H9 (cell line): ENCODE measurements around the gene PPFIA2. TPM values are rescaled to one million over a fixed set of nuclear protein-coding genes. Genes with fewer than 3 reads are reported as not detected.

Source experiments
- DNase-seq: peaks from one replicate; pipeline ENCODE4 v3.0.0-alpha.2; 2017
- H2AFZ ChIP-seq: one replicate; pipeline ENCODE4 v1.6.1; 2013; ENCODE audit warnings: mild to moderate bottlenecking, low read length, control low read depth, moderate library complexity
- H2AK5ac ChIP-seq: 2 replicates; pipeline ENCODE4 v1.6.1; 2013; ENCODE audit warnings: low read length, control low read depth, mixed read lengths; ENCODE audit not compliant: insufficient read length
- H2BK120ac ChIP-seq: one replicate; pipeline ENCODE4 v1.6.1; 2013; ENCODE audit warnings: low read depth, mild to moderate bottlenecking, low read length, control low read depth, inconsistent platforms; ENCODE audit not compliant: poor library complexity, severe bottlenecking
- H2BK12ac ChIP-seq: 2 replicates; pipeline ENCODE4 v1.6.1; 2013; ENCODE audit warnings: low read length, control low read depth, mixed read lengths, low read depth; ENCODE audit not compliant: insufficient read length
- H2BK15ac ChIP-seq: 2 replicates; pipeline ENCODE4 v1.6.1; 2013; ENCODE audit warnings: low read depth, low read length, control low read depth
- H2BK20ac ChIP-seq: one replicate; pipeline ENCODE4 v1.6.1; 2013; ENCODE audit warnings: low read depth, mild to moderate bottlenecking, low read length, control low read depth, inconsistent platforms; ENCODE audit not compliant: poor library complexity, severe bottlenecking
- H2BK5ac ChIP-seq: 2 replicates; pipeline ENCODE4 v1.6.1; 2013; ENCODE audit warnings: low read length, control low read depth, mixed read lengths; ENCODE audit not compliant: insufficient read length
- H3K14ac ChIP-seq: 2 replicates; pipeline ENCODE4 v1.6.1; 2013; ENCODE audit warnings: low read length, control low read depth; ENCODE audit not compliant: insufficient read depth
- H3K18ac ChIP-seq: 2 replicates; pipeline ENCODE4 v1.6.1; 2013; ENCODE audit warnings: low read depth, mild to moderate bottlenecking, mixed read lengths, low read length, control low read depth; ENCODE audit not compliant: insufficient read length
- H3K23ac ChIP-seq: 2 replicates; pipeline ENCODE4 v1.6.1; 2013; ENCODE audit warnings: low read length, control low read depth, mixed read lengths, low read depth; ENCODE audit not compliant: insufficient read length
- H3K23me2 ChIP-seq: 2 replicates; pipeline ENCODE4 v1.6.1; 2013; ENCODE audit warnings: low read depth, mild to moderate bottlenecking, mixed read lengths, low read length, control low read depth; ENCODE audit not compliant: insufficient read length, poor library complexity, severe bottlenecking
- H3K27ac ChIP-seq: 2 replicates; pipeline ENCODE4 v1.5.1; 2013; ENCODE audit warnings: low read length, control low read depth, mixed read lengths, low read depth; ENCODE audit not compliant: insufficient read length
- H3K27me3 ChIP-seq: 2 replicates; pipeline ENCODE4 v1.6.1; 2013; ENCODE audit warnings: low read length, control low read depth, inconsistent platforms; ENCODE audit not compliant: insufficient read depth
- H3K4ac ChIP-seq: 2 replicates; pipeline ENCODE4 v1.6.1; 2013; ENCODE audit warnings: low read depth, mild to moderate bottlenecking, control low read depth, inconsistent platforms, low read length, moderate library complexity
- H3K4me1 ChIP-seq: 2 replicates; pipeline ENCODE4 v1.6.1; 2013; ENCODE audit warnings: low read length, control low read depth, inconsistent platforms; ENCODE audit not compliant: insufficient read depth
- H3K4me2 ChIP-seq: 2 replicates; pipeline ENCODE4 v1.6.1; 2013; ENCODE audit warnings: low read length, control low read depth, mixed read lengths; ENCODE audit not compliant: insufficient read length, insufficient read depth
- H3K56ac ChIP-seq: 2 replicates; pipeline ENCODE4 v1.6.1; 2013; ENCODE audit warnings: low read depth, mild to moderate bottlenecking, mixed read lengths, low read length, control low read depth; ENCODE audit not compliant: insufficient read length
- H3K79me1 ChIP-seq: 2 replicates; pipeline ENCODE4 v1.6.1; 2013; ENCODE audit warnings: low read depth, mild to moderate bottlenecking, moderate library complexity, low read length, control low read depth, inconsistent platforms; ENCODE audit not compliant: insufficient read depth, poor library complexity, severe bottlenecking
- H3K79me2 ChIP-seq: 2 replicates; pipeline ENCODE4 v1.6.1; 2013; ENCODE audit warnings: low read length, control low read depth, inconsistent platforms; ENCODE audit not compliant: insufficient read depth
- H3K9ac ChIP-seq: 2 replicates; pipeline ENCODE4 v1.6.1; 2013; ENCODE audit warnings: low read length, control low read depth, mixed read lengths; ENCODE audit not compliant: insufficient read length; ENCODE audit errors: extremely low read depth
- H3K9me3 ChIP-seq: one replicate; pipeline ENCODE4 v1.6.1; 2013; ENCODE audit warnings: low read depth, low read length, inconsistent platforms; ENCODE audit not compliant: control insufficient read depth
- H3T11ph ChIP-seq: one replicate; pipeline ENCODE4 v1.6.1; 2013; ENCODE audit warnings: mild to moderate bottlenecking, low read length, control low read depth, inconsistent platforms
- H4K20me1 ChIP-seq: one replicate; pipeline ENCODE4 v1.6.1; 2013; ENCODE audit not compliant: control insufficient read depth, insufficient read length, insufficient read depth
- H4K5ac ChIP-seq: 2 replicates; pipeline ENCODE4 v1.6.1; 2013; ENCODE audit warnings: low read depth, mild to moderate bottlenecking, mixed read lengths, low read length, control low read depth; ENCODE audit not compliant: insufficient read length
- H4K8ac ChIP-seq: replicated peaks from 2 replicates; pipeline ENCODE4 v1.6.1; 2013; ENCODE audit warnings: low read length, control low read depth, mixed read lengths, low read depth; ENCODE audit not compliant: insufficient read length
- H4K91ac ChIP-seq: 2 replicates; pipeline ENCODE4 v1.6.1; 2013; ENCODE audit warnings: low read depth, mild to moderate bottlenecking, moderate library complexity, mixed read lengths, low read length, control low read depth; ENCODE audit not compliant: insufficient read length
- H3K27ac Mint-ChIP-seq, 3 experiments: 2 replicates in 2 of 3; 3 replicates in 1 of 3; pipeline ENCODE4 v1.8.0; 2020 to 2021; ENCODE audit warnings: mixed read lengths in 3 of 3, mild to moderate bottlenecking in 1 of 3, moderate library complexity in 1 of 3
- H3K27me3 Mint-ChIP-seq: 2 replicates; pipeline ENCODE4 v1.8.0; 2021; ENCODE audit warnings: low read depth, mild to moderate bottlenecking, moderate library complexity, mixed read lengths
- H3K36me3 Mint-ChIP-seq, 3 experiments: 2 replicates in 2 of 3; 3 replicates in 1 of 3; pipeline ENCODE4 v1.8.0; 2020 to 2021; ENCODE audit warnings: low read depth in 3 of 3, mixed read lengths in 3 of 3; ENCODE audit not compliant: insufficient read depth in 1 of 3
- H3K4me1 Mint-ChIP-seq, 2 experiments: 2 replicates each; pipeline ENCODE4 v1.8.0; 2020; ENCODE audit warnings: mixed read lengths in 2 of 2
- H3K4me3 Mint-ChIP-seq, 2 experiments: 2 replicates in 1 of 2; 3 replicates in 1 of 2; pipeline ENCODE4 v1.8.0; 2020 to 2021; ENCODE audit warnings: mild to moderate bottlenecking in 2 of 2, mixed read lengths in 2 of 2, moderate library complexity in 1 of 2
- H3K9me3 Mint-ChIP-seq, 2 experiments: 2 replicates in 1 of 2; 3 replicates in 1 of 2; pipeline ENCODE4 v1.8.0; 2020; ENCODE audit warnings: mild to moderate bottlenecking in 2 of 2, mixed read lengths in 2 of 2, moderate library complexity in 1 of 2
- WGBS: extraction: QIAGEN DNeasy Blood & Tissue Kit; methylation state at CpG from one replicate; pipeline ENCODE4 v1.1.7; 2013; ENCODE audit warnings: missing lambda C conversion rate, low lambda C conversion rate, mixed read lengths; ENCODE audit not compliant: insufficient read length; ENCODE audit errors: extremely low coverage; 5-methylcytosine and 5-hydroxymethylcytosine counted together
- total RNA-seq: library from RNA; stranded (reverse); gene quantifications from 2 replicates; pipeline ENCODE4 v1.2.1, GENCODE V29; 2021
- TF ChIP-seq, protein P1 (sequence below): fragments of 200-600 bp; sonication (generic); conservative IDR thresholded peaks from 3 replicates; pipeline ENCODE4 v1.8.0; 2021; ENCODE audit warnings: antibody characterized with exemption, mild to moderate bottlenecking

The PPFIA2 gene
- total RNA-seq, 1 experiment from 2014 or later = 1.3 TPM

DNA sequence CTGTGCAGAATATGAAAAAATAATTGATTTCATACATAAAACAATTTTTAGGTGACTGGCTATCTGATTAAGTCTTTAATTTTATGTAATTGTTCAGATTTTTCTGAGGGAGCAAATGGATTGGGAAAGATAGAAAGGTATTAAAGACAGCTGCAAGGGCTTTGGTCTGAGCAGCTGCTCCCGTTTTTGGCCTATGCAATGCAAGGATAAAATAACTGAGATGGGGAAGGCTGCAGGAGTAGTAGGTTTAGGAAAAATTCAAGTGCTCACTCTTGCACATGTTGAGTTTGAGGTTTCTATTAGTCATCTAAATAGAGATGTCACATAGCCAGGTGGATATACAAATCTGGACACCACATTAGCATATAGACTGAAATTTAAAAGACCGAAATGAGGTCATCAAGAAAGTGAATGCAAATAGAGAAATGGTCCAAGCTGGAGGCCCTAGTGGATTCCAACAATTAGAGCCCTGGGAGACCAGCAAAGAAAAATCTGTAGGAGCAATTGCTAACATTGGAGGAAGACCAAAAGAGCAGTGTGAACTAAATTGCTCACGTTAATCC, 144.0 kb downstream of the PPFIA2 start:
- Histone ChIP-seq H2BK120ac (no peak overlapping the region), H3K23ac (no peak overlapping the region), H3K27me3 (no peaks in the 10 kb centered on the region), H3K23me2 (no peaks in the 10 kb centered on the region), H3K9ac (no peak overlapping the region), H2AFZ (no peak overlapping the region), H3K4me2 (no peak overlapping the region), H3K14ac (no peak overlapping the region), H3K18ac (no peak overlapping the region), H3K9me3 (no peaks in the 10 kb centered on the region), H2BK12ac (no peak overlapping the region), H3K27ac (no peak overlapping the region), H4K91ac (no peak overlapping the region), H4K5ac (no peak overlapping the region), H2BK15ac (no peak overlapping the region), H4K20me1 (no peaks in the 10 kb centered on the region), H3K4ac (no peak overlapping the region), H2AK5ac (no peak overlapping the region), H4K8ac (no peak overlapping the region), H2BK20ac (no peak overlapping the region), H3K4me1 (no peaks in the 10 kb centered on the region), H3K79me1 (no peaks in the 10 kb centered on the region), H3K56ac (no peak overlapping the region), H3K79me2 (no peaks in the 10 kb centered on the region), H2BK5ac (no peak overlapping the region), H3T11ph (no peak overlapping the region)
- no peaks in the 10 kb centered on the region; a peak in 2 of 5 replicates for H3K9me3 Mint-ChIP-seq
- no peaks in the 10 kb centered on the region for H3K27me3 Mint-ChIP-seq
- TF ChIP-seq, protein P1, sequence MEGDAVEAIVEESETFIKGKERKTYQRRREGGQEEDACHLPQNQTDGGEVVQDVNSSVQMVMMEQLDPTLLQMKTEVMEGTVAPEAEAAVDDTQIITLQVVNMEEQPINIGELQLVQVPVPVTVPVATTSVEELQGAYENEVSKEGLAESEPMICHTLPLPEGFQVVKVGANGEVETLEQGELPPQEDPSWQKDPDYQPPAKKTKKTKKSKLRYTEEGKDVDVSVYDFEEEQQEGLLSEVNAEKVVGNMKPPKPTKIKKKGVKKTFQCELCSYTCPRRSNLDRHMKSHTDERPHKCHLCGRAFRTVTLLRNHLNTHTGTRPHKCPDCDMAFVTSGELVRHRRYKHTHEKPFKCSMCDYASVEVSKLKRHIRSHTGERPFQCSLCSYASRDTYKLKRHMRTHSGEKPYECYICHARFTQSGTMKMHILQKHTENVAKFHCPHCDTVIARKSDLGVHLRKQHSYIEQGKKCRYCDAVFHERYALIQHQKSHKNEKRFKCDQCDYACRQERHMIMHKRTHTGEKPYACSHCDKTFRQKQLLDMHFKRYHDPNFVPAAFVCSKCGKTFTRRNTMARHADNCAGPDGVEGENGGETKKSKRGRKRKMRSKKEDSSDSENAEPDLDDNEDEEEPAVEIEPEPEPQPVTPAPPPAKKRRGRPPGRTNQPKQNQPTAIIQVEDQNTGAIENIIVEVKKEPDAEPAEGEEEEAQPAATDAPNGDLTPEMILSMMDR = no peak
- no CpG with 5 or more reads among the region's 3 CpGs for WGBS
- no peaks in the 10 kb centered on the region for H3K36me3 Mint-ChIP-seq
- H3K4me1 Mint-ChIP-seq = peaks cover 5 to 7% of the 10 kb centered on the region in 2 experiments
- no peak for DNase-seq
- no peak overlapping the region for H3K4me3 Mint-ChIP-seq
- no peak overlapping the region for H3K27ac Mint-ChIP-seq
